Mesodermal cell (in vitro differentiated cells): ENCODE data around the gene MTREX.

Experiments used
- H3K27ac ChIP-seq: 2 replicates; pipeline ENCODE4 v1.7.0; 2013; ENCODE audit warnings: mild to moderate bottlenecking, low read depth, low read length, moderate library complexity; ENCODE audit not compliant: severe bottlenecking
- H3K36me3 ChIP-seq: 2 replicates; pipeline ENCODE4 v1.7.1; 2013; ENCODE audit warnings: mild to moderate bottlenecking, low read length, moderate library complexity; ENCODE audit not compliant: control insufficient read depth, insufficient read depth
- H3K4me1 ChIP-seq: one replicate; pipeline ENCODE4 v1.7.1; 2013; ENCODE audit warnings: mild to moderate bottlenecking, low read length; ENCODE audit not compliant: insufficient read depth, control insufficient read depth, poor library complexity, severe bottlenecking
- H3K4me3 ChIP-seq: 2 replicates; pipeline ENCODE4 v1.7.0; 2013; ENCODE audit warnings: low read length, control low read depth, mild to moderate bottlenecking; ENCODE audit not compliant: insufficient read depth, poor library complexity, severe bottlenecking; ENCODE audit errors: extremely low read depth
- H3K9me3 ChIP-seq: 2 replicates; pipeline ENCODE4 v1.7.1; 2013; ENCODE audit warnings: mild to moderate bottlenecking, low read length, moderate library complexity; ENCODE audit not compliant: control insufficient read depth
- WGBS, 2 experiments: methylation state at CpG; one replicate each; pipeline ENCODE4 v1.1.5; 2013; ENCODE audit warnings: missing lambda C conversion rate in 2 of 2; ENCODE audit not compliant: insufficient coverage in 2 of 2; 5-methylcytosine and 5-hydroxymethylcytosine counted together

Gene MTREX

GRCh38 chr5:55407059-55407684, 99.4 kb downstream of the MTREX start:
- WGBS, 2 experiments, result 100% methylated on average over 1 of the region's 1 CpG; no CpG with 5 or more reads in 1 of the 2 experiments
- Histone ChIP-seq H3K4me1 (no peaks in the 10 kb centered on the region), H3K4me3 (no peak overlapping the region), H3K9me3 (no peaks in the 10 kb centered on the region), H3K27ac (no peak overlapping the region), H3K36me3 (peaks cover 48% of the 10 kb centered on the region)

GRCh38 chr5:55407984-55408383, 100.2 kb downstream of the MTREX start:
- H3K9me3 ChIP-seq, result no peaks in the 10 kb centered on the region
- peaks cover 44% of the 10 kb centered on the region for H3K36me3 ChIP-seq
- no peak overlapping the region for H3K27ac ChIP-seq
- 92 to 97% methylated on average over 3 of the region's 3 CpGs for WGBS, 2 experiments
- H3K4me1 ChIP-seq, result no peaks in the 10 kb centered on the region
- no peak overlapping the region for H3K4me3 ChIP-seq

GRCh38 chr5:55409775-55410174, 102.0 kb downstream of the MTREX start:
- Histone ChIP-seq H3K36me3 (peaks cover 41% of the 10 kb centered on the region), H3K27ac (no peak overlapping the region), H3K9me3 (no peaks in the 10 kb centered on the region), H3K4me3 (no peak overlapping the region), H3K4me1 (no peaks in the 10 kb centered on the region)
- WGBS, 2 experiments, result no CpG with 5 or more reads among the region's 1 CpG

GRCh38 chr5:55410845-55411244, 103.1 kb downstream of the MTREX start:
- Histone ChIP-seq H3K36me3 (peaks cover 39% of the 10 kb centered on the region), H3K9me3 (no peaks in the 10 kb centered on the region), H3K4me1 (no peaks in the 10 kb centered on the region), H3K27ac (no peak overlapping the region), H3K4me3 (no peak overlapping the region)
- WGBS, 2 experiments, result 94 to 100% methylated on average over 2 to 3 of the region's 3 CpGs

DNA sequence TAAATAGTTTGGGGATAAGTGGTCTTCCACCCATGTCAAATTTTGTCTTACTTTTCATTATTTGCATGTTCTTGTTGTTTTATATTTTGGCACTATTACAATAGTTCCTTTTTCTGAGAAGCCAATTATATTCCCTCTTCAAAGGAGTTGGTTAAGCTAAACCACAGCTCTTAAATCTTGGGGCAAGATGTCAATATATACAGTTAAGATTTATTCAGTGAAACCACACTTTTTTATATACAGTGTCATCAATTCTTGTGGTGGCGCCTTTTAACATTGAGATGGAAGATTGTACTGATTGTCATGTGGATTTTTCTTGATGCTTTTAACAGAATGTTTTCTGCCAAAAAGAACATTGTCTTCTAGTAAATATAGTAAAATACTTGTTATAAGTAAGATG, 104.1 kb downstream of the MTREX start:
- H3K4me1 ChIP-seq, result no peaks in the 10 kb centered on the region
- H3K9me3 ChIP-seq, result no peaks in the 10 kb centered on the region
- H3K36me3 ChIP-seq, result peaks cover 36% of the 10 kb centered on the region
- H3K27ac ChIP-seq, result no peak overlapping the region
- H3K4me3 ChIP-seq, result no peak overlapping the region
- no CpG with 5 or more reads among the region's 1 CpG for WGBS, 2 experiments

DNA sequence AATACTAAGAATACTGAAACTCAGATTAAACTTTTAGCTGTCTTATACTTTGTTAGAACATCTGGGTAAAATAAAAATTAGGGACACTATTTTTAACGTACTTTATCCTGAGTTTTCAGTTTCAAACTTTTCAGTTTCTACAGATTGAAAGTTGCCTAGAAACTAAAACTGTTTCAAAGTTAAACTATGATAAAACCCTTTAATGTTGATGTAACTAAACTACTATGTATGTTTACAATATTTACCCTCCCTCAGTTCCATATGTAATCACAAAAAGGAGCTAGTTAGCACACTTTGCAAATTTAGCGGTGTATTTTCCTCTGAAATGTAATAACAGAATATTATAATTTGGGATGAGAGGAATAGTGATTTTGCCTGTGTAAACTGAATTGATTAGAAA, 105.9 kb downstream of the MTREX start:
- Histone ChIP-seq H3K4me3 (no peak overlapping the region), H3K9me3 (no peaks in the 10 kb centered on the region), H3K4me1 (peaks cover 1% of the 10 kb centered on the region), H3K27ac (no peak overlapping the region), H3K36me3 (peaks cover 38% of the 10 kb centered on the region)
- WGBS, 2 experiments, result no CpG with 5 or more reads among the region's 2 CpGs

GRCh38 chr5:55415071-55415470, 107.3 kb downstream of the MTREX start:
- Histone ChIP-seq H3K9me3 (no peaks in the 10 kb centered on the region), H3K36me3 (peaks cover 38% of the 10 kb centered on the region), H3K4me3 (no peak overlapping the region), H3K4me1 (peaks cover 15% of the 10 kb centered on the region), H3K27ac (no peak overlapping the region)

DNA sequence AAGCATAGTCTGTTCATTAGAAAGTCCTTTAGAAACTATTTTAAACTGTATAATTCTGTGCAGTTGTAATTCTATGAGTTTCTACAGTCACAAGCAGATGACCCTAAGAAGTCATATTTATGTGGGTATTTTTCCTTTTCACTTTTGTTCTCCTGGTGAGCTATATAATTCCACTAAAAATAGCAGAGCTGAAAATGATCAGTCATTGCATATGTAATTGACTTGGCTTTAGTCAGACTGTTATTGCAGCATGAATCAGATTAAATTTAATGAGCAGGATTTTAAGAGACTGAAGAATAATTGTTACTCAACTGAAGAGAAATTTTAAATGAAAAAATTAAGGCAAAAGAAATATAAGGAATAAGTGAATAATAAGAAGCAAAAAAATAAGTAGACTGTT, 108.5 kb downstream of the MTREX start:
- Histone ChIP-seq H3K4me3 (no peak overlapping the region), H3K36me3 (peaks cover 42% of the 10 kb centered on the region), H3K27ac (no peak overlapping the region), H3K4me1 (peaks cover 16% of the 10 kb centered on the region), H3K9me3 (no peaks in the 10 kb centered on the region)

- no peak overlapping the region for H3K4me3 ChIP-seq
- H3K4me1 ChIP-seq, result peaks cover 16% of the 10 kb centered on the region
- peaks cover 55% of the 10 kb centered on the region for H3K36me3 ChIP-seq
- H3K27ac ChIP-seq, result no peak overlapping the region
- no peaks in the 10 kb centered on the region for H3K9me3 ChIP-seq
Measured at GRCh38 chr5:55418994-55419968, 111.5 kb downstream of the MTREX start.

DNA sequence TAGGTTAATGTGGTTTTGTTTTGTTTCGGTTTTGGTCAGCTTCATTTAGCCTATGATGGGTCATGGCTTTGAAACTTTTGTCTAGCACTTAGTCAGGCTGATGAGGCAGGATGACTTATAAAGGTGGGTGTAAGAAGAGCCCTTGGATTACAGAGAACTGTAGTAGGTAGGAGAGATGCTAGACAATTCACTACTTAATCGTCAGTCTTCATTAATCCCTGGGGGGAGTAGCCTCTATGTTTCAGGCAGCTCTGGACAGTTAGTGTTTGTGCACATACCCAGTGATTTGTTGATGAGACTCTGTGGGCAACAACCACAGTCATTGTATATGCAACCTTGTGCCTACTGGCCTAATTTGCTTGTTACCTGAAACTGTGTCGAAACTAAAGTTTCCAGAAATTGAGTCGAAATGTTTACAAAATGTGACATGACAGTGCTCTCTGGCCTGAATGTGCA, 113.3 kb downstream of the MTREX start:
- 83 to 93% methylated on average over 1 to 2 of the region's 4 CpGs for WGBS, 2 experiments
- Histone ChIP-seq H3K27ac (no peak overlapping the region), H3K9me3 (no peaks in the 10 kb centered on the region), H3K4me3 (no peak overlapping the region), H3K36me3 (peaks cover 59% of the 10 kb centered on the region), H3K4me1 (peaks cover 16% of the 10 kb centered on the region)

GRCh38 chr5:55426455-55426854, 118.7 kb downstream of the MTREX start:
- Histone ChIP-seq H3K27ac (no peak overlapping the region), H3K4me1 (no peaks in the 10 kb centered on the region), H3K4me3 (no peak overlapping the region), H3K9me3 (peaks cover 5% of the 10 kb centered on the region), H3K36me3 (peaks cover 86% of the 10 kb centered on the region)
- WGBS, 2 experiments, result 93% methylated on average over 2 of the region's 4 CpGs; no CpG with 5 or more reads in 1 of the 2 experiments
